GM19328 (cell line): Measurements from ENCODE around the gene B4GALT2.

ENCODE experiments used
- ATAC-seq: cut with Tn5 transposase; IDR thresholded peaks from one replicate; pipeline ENCODE4 v1.9.1; 2021; ENCODE audit warnings: mild to moderate bottlenecking, moderate library complexity; ENCODE audit not compliant: unreplicated experiment

B4GALT2 gene

GRCh38 chr1:44000122-44000665 lies 21.2 kb downstream of the B4GALT2 start:
- ATAC-seq: no peak

GRCh38 chr1:44002165-44002564 lies 23.2 kb downstream of the B4GALT2 start:
- no peak for ATAC-seq

- no peak for ATAC-seq
Observed at GRCh38 chr1:44002606-44003157, 23.7 kb downstream of the B4GALT2 start.

- no peak for ATAC-seq
Observed at GRCh38 chr1:44008259-44008658, 29.2 kb downstream of the B4GALT2 start.

DNA sequence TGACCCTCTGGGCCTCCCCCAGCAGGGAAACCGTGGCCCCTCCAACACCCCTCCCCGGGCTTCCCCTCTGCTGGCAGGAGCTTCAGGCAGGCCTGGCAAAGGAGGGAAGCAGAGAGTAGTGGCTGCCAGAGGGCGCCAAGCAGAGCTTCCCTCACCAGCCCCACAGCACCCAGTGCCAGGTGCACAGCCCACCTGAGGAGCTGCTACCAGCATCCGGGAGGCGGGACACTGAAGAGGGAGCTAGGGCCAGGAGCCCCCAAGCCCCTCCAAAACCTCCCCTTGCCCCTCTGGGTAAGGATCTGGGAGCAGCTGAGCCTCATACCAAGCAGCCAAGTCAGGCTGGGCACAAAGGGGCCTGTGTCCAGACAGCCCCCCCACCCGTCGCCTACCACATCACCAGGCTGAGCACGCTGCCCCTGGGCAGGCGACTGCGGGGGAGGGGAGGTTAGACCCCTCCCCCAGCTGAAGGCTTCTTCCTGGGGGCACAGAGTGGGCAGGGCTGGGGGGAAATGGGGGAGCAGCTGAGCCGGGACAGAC lies 32.0 kb downstream of the B4GALT2 start:
- ATAC-seq: no peak

- ATAC-seq: no peak
Observed at GRCh38 chr1:44012404-44012803, 33.4 kb downstream of the B4GALT2 start.

DNA sequence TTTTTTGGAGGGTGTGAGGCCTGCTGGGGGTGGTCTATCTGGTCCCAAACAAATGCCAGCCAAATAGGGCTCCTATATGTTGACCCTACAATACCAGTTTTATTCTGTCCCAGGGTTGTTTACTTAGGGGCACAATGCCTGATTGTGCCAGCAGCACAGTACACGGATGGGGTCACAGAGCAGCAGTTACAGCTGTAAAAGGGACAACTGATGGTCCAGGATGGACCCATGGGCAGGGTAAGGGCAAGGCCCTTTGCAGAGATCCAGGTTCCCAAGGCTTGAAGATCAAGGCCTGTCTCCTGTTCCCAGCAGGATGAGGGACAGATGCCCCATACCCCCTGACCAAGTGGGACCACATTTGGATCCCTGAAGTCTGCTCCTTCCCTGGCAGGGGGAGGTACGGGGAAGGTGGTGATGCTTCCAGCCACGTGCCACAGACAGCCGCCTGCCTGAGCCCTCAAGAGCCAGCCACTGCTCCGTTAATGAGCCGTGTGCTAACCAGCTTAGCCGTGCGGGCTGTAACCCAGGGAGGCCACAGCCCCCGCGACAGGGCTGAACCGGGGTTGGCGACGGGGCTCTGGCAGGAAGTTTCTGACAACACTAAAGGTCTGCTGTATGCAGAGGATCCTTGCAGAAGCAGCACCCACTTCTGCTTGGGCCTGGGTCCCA lies 34.1 kb downstream of the B4GALT2 start:
- ATAC-seq: no peak

GRCh38 chr1:44013949-44014348 lies 34.9 kb downstream of the B4GALT2 start:
- no peak for ATAC-seq

GRCh38 chr1:44014365-44015104 lies 35.5 kb downstream of the B4GALT2 start:
- no peak for ATAC-seq

- no peak for ATAC-seq
Observed at GRCh38 chr1:44015206-44015605, 36.2 kb downstream of the B4GALT2 start.

- no peak for ATAC-seq
Observed at GRCh38 chr1:44016041-44016889, 37.3 kb downstream of the B4GALT2 start.

DNA sequence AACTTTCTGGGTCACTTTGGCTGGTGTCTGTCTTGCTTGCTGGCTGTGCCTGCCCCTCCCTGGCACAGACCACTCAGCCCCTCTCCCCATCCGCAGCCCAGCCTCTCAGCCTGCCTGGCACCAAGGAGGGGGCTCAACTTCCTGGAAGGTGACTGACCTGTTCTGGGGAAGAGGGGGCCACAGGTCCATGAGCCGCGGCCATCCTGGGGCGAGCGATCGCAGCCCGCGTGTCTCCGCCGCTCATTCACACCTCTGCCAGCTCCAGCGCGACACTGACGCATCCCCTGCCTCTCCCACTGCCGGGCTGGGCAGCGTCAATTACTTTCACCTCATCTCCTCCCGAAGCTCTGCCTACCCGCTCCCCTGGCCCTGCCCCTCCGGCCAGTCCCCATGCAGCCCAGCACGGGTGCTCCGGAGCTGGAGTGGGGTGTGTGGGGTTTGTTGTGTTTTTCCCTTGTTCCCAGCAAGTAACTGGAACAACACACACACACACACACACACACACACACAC lies 37.9 kb downstream of the B4GALT2 start:
- ATAC-seq: no peak

GRCh38 chr1:44019466-44019948 lies 40.5 kb downstream of the B4GALT2 start:
- no peak for ATAC-seq

- no peak for ATAC-seq
Observed at GRCh38 chr1:44020464-44020863, 41.5 kb downstream of the B4GALT2 start.

DNA sequence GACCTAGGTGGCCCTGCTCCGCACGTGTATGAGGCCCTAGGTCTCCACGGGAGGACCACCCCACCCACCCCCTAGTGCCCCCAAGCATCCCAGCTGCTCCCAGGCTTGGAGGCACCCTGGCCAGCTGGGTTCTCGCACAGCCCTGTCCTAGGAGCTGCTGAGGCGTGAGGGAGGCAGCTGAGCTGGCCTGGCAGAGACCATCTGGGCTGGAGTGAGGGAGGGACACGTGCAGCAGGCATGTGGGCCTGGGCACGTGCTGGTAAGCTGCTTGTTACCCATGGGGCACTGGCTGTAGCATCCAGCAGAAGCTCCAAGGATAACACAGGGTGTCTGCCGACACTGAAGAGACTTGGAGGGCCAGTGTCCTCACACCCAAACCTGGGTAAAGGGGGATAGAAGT lies 42.1 kb downstream of the B4GALT2 start:
- ATAC-seq: no peak

DNA sequence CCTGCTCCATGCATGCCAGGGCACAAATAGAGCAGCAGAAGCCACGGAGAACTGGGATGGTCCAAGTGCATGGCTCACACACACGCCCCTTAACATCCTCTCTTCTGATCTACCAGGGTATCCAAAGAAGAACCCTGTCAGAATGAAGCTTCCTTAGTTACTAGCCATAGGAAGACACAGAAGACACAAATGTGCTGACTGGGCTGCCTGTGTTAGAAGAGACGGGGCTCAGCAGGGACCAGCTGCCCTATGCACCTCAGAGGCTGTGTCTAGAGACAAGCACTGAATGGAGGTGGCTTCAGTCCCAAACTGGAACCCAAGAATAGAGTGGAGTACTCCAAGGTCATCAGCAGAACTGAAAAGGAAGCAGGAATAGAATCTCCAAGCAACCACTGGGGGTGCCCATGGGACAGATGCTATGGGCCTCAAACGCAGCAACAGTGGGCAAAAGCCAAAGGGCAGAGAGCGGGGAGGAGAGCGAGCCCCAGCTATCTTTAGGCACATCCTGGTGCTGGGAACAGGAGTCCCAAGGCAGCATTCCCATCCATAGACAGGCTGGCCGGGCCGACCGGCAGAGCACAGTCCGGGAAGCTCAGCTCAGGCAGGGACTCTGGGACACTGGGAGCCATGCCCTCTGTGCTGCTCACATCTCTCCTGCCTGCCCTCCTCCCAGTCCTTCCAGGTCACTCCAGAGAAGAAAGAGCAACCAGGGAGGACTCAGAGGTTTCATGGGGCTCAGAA lies 42.7 kb downstream of the B4GALT2 start:
- ATAC-seq: no peak

DNA sequence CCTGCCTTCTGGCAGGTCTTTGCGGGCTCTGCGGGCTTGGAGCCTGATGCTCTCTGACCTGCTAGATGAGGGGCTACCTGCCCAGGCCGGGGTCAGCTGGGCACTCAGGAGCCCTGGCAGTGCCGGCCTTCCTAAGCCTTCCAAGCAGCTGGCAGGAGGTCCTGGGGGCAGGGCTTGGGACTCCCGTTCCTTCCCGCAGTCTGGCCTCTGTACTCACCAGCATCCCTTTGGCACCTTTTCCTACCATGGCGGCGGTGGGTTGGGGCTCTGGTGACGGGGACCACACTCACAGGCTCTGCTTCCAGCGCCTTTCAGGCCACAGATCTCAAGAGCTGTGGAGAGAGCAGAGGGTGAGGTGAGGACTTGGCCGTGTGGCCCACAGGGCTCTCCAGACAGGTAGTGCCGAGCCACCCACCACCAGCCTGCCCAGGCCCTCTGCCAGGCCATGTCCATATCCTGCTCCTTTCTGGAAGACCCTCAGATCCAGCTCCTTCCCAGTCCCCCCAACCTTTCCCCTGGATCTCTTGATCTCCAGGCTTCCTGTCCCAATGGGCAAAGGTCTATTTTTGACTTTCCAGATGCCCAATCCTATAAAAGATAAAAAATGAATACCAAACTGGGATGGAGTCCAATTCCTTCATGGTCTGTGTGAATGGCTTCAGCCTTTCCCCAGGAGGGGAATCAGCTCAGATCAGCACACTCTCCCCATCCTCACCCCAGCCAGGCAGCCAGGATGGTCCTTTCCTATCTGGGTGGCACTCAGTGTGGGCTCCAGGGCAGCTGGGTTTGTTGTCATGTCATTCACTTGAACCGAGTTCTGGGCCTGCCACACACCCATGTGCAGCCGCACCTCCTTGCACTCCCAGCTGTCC lies 45.3 kb downstream of the B4GALT2 start:
- ATAC-seq: no peak

DNA sequence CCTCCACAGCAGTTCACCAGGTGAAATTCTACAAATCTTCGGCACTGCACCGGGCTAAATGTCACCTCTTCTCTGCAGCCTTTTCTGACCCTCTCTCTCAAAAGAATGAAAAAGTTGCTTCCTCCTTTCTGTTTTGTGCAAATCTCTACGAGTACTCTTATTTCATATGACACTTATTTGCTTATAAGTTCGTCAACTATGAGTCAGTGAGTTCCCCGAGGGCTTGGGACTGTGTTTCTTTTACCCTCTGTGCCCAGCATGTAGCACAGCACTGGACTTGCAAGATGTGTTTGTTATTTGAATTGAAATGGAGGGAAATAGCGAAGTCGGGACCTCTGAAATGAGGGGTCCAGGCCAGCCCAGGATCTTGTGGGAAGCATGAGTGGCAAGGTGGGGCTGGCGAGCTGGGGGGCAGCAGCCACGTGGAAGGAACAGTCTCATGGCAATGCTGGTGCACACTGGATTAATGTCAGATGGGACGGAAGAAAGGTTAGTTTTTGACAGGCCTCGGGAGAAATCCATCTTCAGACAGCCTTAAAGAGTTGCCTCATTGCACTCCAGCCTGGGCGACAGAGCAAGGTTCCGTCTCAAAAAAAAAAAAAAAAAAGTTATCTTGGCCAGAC lies 46.0 kb downstream of the B4GALT2 start:
- ATAC-seq: no peak
